Liver (tissue), 9 donors: ENCODE data around the gene TYMS. TPM values are rescaled to one million over a fixed set of nuclear protein-coding genes. Genes with fewer than 3 reads are reported as not detected.
A peak's percentile ranks its signal among the peaks of the same experiment; 100 is the strongest.

Experiments
- DNase-seq: peaks from one replicate; pipeline ENCODE4 v3.0.0-alpha.2; 2017; ENCODE audit warnings: low spot score
- H3K27ac ChIP-seq, 2 donors: one replicate each; pipeline ENCODE4 v1.7.0; 2013; ENCODE audit warnings: inconsistent platforms in 2 of 2, low read length in 2 of 2, control low read depth in 1 of 2, low read depth in 1 of 2, mild to moderate bottlenecking in 1 of 2
- H3K27me3 ChIP-seq, 4 donors: one replicate each; pipeline versions ENCODE4 v1.6.1 to v1.7.0; 2013; ENCODE audit warnings: low read length in 3 of 4, inconsistent platforms in 1 of 4, mild to moderate bottlenecking in 1 of 4, moderate library complexity in 1 of 4; ENCODE audit not compliant: control insufficient read depth in 4 of 4, insufficient read depth in 4 of 4
- H3K36me3 ChIP-seq, 4 donors: one replicate each; pipeline versions ENCODE4 v1.6.1 to v1.7.0; 2013; ENCODE audit warnings: low read length in 3 of 4, mild to moderate bottlenecking in 3 of 4, low read depth in 1 of 4, moderate library complexity in 1 of 4; ENCODE audit not compliant: control insufficient read depth in 4 of 4, insufficient read depth in 3 of 4
- H3K4me1 ChIP-seq, 4 donors: one replicate each; pipeline versions ENCODE4 v1.6.1 to v1.7.0; 2013; ENCODE audit warnings: low read length in 3 of 4, mild to moderate bottlenecking in 3 of 4, moderate library complexity in 1 of 4; ENCODE audit not compliant: control insufficient read depth in 4 of 4, insufficient read depth in 4 of 4
- H3K4me3 ChIP-seq, 3 donors: one replicate each; pipeline versions ENCODE4 v1.6.1 to v1.7.0; 2013; ENCODE audit warnings: low read length in 3 of 3, control low read depth in 1 of 3, low read depth in 1 of 3, mild to moderate bottlenecking in 1 of 3
- H3K9ac ChIP-seq, 2 donors: one replicate each; pipeline ENCODE4 v1.7.0; 2013; ENCODE audit warnings: low read length in 2 of 2, mild to moderate bottlenecking in 2 of 2, moderate library complexity in 2 of 2, control low read depth in 1 of 2, low read depth in 1 of 2
- H3K9me3 ChIP-seq, 4 donors: one replicate each; pipeline versions ENCODE4 v1.6.1 to v1.7.0; 2013; ENCODE audit warnings: low read length in 3 of 4; ENCODE audit not compliant: control insufficient read depth in 4 of 4
- EGR1 ChIP-seq, 2 donors: IDR thresholded peaks; 2 replicates each; pipeline ENCODE4 v1.6.1; 2016 to 2018; ENCODE audit warnings: antibody characterized with exemption in 2 of 2, low read depth in 2 of 2
- FOXA1 ChIP-seq: IDR thresholded peaks from 2 replicates; pipeline ENCODE4 v1.6.1; 2016; ENCODE audit warnings: antibody characterized with exemption
- FOXA2 ChIP-seq: IDR thresholded peaks from 2 replicates; pipeline ENCODE4 v1.6.1; 2016; ENCODE audit warnings: antibody characterized with exemption
- GABPA ChIP-seq, 2 donors: IDR thresholded peaks in 1 of 2; conservative IDR thresholded peaks in 1 of 2; 2 replicates each; pipeline ENCODE4 v1.6.1; 2016; ENCODE audit warnings: antibody characterized with exemption in 2 of 2, mild to moderate bottlenecking in 1 of 2, moderate library complexity in 1 of 2
- HNF4A ChIP-seq, 2 donors: conservative IDR thresholded peaks; 2 replicates each; pipeline ENCODE4 v1.6.1; 2016; ENCODE audit warnings: antibody characterized with exemption in 2 of 2, mild to moderate bottlenecking in 2 of 2
- HNF4G ChIP-seq: IDR thresholded peaks from 2 replicates; pipeline ENCODE4 v1.6.1; 2016; ENCODE audit warnings: antibody characterized with exemption
- JUND ChIP-seq, 2 donors: IDR thresholded peaks; 2 replicates each; pipeline ENCODE4 v1.6.1; 2016; ENCODE audit warnings: antibody characterized with exemption in 2 of 2
- NR2F2 ChIP-seq: IDR thresholded peaks from 2 replicates; pipeline ENCODE4 v1.6.1; 2016; ENCODE audit warnings: antibody characterized with exemption
- RAD21 ChIP-seq, 2 donors: IDR thresholded peaks; 2 replicates each; pipeline ENCODE4 v1.6.1; 2016; ENCODE audit warnings: antibody characterized with exemption in 2 of 2, mild to moderate bottlenecking in 2 of 2
- RXRA ChIP-seq, 2 donors: IDR thresholded peaks; 2 replicates each; pipeline ENCODE4 v1.6.1; 2017 to 2018; ENCODE audit warnings: antibody characterized with exemption in 2 of 2, mild to moderate bottlenecking in 1 of 2
- SP1 ChIP-seq: IDR thresholded peaks from 2 replicates; pipeline ENCODE4 v1.6.1; 2018; ENCODE audit warnings: antibody characterized with exemption, mild to moderate bottlenecking
- TAF1 ChIP-seq: conservative IDR thresholded peaks from 2 replicates; pipeline ENCODE4 v1.6.1; 2016; ENCODE audit warnings: antibody characterized with exemption, mild to moderate bottlenecking
- YY1 ChIP-seq: IDR thresholded peaks from 2 replicates; pipeline ENCODE4 v1.6.1; 2016; ENCODE audit warnings: antibody characterized with exemption, mild to moderate bottlenecking
- WGBS: extraction: QIAGEN DNeasy Blood & Tissue Kit; methylation state at CpG from one replicate; pipeline ENCODE4 v1.1.7; 2013; 5-methylcytosine and 5-hydroxymethylcytosine counted together
- polyA plus RNA-seq, 2 donors: library from polyadenylated mRNA; stranded (reverse) in 1 of 2; unstranded in 1 of 2; fragments of 200-250 nt in 1 of 2; fragments of >200 nt in 1 of 2; fragmentation: Nextera tagmentation in 1 of 2; extraction: Ambion mirVana in 1 of 2; gene quantifications; one replicate each; pipeline versions ENCODE4 v1.2.1 to v1.2.3, GENCODE V29; 2013 to 2015
- total RNA-seq, 2 donors: library from RNA; depleted of rRNA; stranded (reverse); fragments of >200 nt; gene quantifications; one replicate each; pipeline ENCODE4 v1.2.3, GENCODE V29; 2014
- TF ChIP-seq, protein P1 (sequence below): IDR thresholded peaks from 2 replicates; pipeline ENCODE4 v1.6.1; 2016; ENCODE audit warnings: antibody characterized with exemption
- TF ChIP-seq, protein P2 (sequence below): IDR thresholded peaks from 2 replicates; pipeline ENCODE4 v1.6.1; 2016; ENCODE audit warnings: antibody characterized with exemption, mild to moderate bottlenecking
- TF ChIP-seq, protein P3 (sequence below): IDR thresholded peaks from 2 replicates; pipeline ENCODE4 v1.6.1; 2016; ENCODE audit warnings: antibody characterized with exemption
- TF ChIP-seq, protein P4 (sequence below): IDR thresholded peaks from 2 replicates; pipeline ENCODE4 v1.6.1; 2016; ENCODE audit warnings: antibody characterized with exemption
- TF ChIP-seq, protein P5 (sequence below): fragments of 150-350 bp; IDR thresholded peaks from 2 replicates; pipeline ENCODE4 v1.5.1; 2017; ENCODE audit warnings: improper control_type of control experiment, low read depth, low read length; ENCODE audit not compliant: missing input control
- donor health status: healthy.
- donor health status: healthy.
- donor health status: healthy.
- donor health status: healthy.
- donor health status: healthy.

The TYMS gene
- total and polyA plus RNA-seq, 4 donors: 0.25 to 77.4 (median 5.3) TPM

DNA sequence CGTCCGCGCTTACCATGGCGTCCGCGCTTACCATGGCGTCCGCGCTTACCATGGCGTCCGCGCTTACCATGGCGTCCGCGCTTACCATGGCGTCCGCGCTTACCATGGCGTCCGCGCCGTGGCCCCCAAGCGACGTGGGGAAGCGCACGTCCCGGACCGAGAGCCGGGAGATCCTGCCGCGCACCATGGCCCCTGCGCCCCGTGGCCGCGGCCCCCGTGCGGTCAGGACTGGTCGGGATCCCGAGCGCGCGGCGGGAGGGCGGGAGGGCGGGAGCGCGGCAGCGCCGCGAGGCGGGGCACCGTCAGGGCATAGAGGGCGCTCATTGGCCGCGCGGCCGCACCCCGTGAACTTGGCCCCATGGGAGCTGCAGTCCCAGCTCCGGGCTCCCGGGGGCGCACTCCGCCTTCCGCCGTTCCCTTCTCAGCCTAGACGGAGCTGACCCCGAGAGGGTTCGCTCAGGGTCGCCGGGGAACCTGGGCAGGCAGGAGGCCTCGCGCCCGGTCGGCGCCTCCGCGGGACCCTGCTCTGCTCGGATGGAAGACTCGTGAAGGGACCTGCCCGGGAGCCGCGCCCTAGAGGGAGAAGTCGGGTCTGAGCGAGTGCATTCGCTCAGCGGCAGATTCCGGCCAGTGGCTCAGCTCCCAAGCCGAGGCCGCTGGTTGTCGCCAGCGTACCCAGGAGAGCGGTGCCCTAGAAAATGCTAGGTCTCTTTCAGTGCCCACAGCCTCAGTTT lies 55.1 kb downstream of the TYMS start, which contains the start of gene ENOSF1:
TSS of gene ENOSF1 (minus strand) at position 230 of the 734 bp plus-strand sequence. CDS start at position 187, 43 bp downstream.
- Histone ChIP-seq H3K9me3 (no peaks in the 10 kb centered on the region), H3K4me3 (peak within 1 kb of the TSS; percentile 79 to 85 (median 83)), H3K9ac (peak within 1 kb of the TSS; percentile 75 to 96), H3K27ac (peak within 1 kb of the TSS; percentile 93 to 99), H3K4me1 (peaks cover 0 to 13% (median 7%) of the 10 kb centered on the region in 4 donors), H3K27me3 (no peaks in the 10 kb centered on the region), H3K36me3 (peaks cover 0 to 5% (median 4%) of the 10 kb centered on the region in 4 donors)
- TF ChIP-seq SP1 (peak; percentile 37), FOXA1 (no peak), RAD21 (IDR thresholded peaks at IDR 0.05) (peak; percentile 69 to 75), RXRA (IDR thresholded peaks at IDR 0.05) (peak; percentile 64 to 86), HNF4A (conservative IDR thresholded peaks at IDR 0.05) (no peak), FOXA2 (no peak), HNF4G (no peak), EGR1 (IDR thresholded peaks at IDR 0.05; ENCODE audit: low read depth in 2 of 2) (no peak), TAF1 (no peak), NR2F2 (no peak), GABPA (IDR thresholded peaks at IDR 0.05 in 1 of 2, conservative IDR thresholded peaks at IDR 0.05 in 1 of 2) (no peak), JUND (IDR thresholded peaks at IDR 0.05) (no peak), YY1 (peak; percentile 94)
- TF ChIP-seq, protein P1, sequence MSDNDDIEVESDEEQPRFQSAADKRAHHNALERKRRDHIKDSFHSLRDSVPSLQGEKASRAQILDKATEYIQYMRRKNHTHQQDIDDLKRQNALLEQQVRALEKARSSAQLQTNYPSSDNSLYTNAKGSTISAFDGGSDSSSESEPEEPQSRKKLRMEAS: no peak
- TF ChIP-seq, protein P2, sequence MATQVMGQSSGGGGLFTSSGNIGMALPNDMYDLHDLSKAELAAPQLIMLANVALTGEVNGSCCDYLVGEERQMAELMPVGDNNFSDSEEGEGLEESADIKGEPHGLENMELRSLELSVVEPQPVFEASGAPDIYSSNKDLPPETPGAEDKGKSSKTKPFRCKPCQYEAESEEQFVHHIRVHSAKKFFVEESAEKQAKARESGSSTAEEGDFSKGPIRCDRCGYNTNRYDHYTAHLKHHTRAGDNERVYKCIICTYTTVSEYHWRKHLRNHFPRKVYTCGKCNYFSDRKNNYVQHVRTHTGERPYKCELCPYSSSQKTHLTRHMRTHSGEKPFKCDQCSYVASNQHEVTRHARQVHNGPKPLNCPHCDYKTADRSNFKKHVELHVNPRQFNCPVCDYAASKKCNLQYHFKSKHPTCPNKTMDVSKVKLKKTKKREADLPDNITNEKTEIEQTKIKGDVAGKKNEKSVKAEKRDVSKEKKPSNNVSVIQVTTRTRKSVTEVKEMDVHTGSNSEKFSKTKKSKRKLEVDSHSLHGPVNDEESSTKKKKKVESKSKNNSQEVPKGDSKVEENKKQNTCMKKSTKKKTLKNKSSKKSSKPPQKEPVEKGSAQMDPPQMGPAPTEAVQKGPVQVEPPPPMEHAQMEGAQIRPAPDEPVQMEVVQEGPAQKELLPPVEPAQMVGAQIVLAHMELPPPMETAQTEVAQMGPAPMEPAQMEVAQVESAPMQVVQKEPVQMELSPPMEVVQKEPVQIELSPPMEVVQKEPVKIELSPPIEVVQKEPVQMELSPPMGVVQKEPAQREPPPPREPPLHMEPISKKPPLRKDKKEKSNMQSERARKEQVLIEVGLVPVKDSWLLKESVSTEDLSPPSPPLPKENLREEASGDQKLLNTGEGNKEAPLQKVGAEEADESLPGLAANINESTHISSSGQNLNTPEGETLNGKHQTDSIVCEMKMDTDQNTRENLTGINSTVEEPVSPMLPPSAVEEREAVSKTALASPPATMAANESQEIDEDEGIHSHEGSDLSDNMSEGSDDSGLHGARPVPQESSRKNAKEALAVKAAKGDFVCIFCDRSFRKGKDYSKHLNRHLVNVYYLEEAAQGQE: peak; percentile 16
- TF ChIP-seq, protein P3, sequence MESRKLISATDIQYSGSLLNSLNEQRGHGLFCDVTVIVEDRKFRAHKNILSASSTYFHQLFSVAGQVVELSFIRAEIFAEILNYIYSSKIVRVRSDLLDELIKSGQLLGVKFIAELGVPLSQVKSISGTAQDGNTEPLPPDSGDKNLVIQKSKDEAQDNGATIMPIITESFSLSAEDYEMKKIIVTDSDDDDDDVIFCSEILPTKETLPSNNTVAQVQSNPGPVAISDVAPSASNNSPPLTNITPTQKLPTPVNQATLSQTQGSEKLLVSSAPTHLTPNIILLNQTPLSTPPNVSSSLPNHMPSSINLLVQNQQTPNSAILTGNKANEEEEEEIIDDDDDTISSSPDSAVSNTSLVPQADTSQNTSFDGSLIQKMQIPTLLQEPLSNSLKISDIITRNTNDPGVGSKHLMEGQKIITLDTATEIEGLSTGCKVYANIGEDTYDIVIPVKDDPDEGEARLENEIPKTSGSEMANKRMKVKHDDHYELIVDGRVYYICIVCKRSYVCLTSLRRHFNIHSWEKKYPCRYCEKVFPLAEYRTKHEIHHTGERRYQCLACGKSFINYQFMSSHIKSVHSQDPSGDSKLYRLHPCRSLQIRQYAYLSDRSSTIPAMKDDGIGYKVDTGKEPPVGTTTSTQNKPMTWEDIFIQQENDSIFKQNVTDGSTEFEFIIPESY: no peak
- TF ChIP-seq, protein P4, sequence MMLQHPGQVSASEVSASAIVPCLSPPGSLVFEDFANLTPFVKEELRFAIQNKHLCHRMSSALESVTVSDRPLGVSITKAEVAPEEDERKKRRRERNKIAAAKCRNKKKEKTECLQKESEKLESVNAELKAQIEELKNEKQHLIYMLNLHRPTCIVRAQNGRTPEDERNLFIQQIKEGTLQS: no peak
- TF ChIP-seq, protein P5, sequence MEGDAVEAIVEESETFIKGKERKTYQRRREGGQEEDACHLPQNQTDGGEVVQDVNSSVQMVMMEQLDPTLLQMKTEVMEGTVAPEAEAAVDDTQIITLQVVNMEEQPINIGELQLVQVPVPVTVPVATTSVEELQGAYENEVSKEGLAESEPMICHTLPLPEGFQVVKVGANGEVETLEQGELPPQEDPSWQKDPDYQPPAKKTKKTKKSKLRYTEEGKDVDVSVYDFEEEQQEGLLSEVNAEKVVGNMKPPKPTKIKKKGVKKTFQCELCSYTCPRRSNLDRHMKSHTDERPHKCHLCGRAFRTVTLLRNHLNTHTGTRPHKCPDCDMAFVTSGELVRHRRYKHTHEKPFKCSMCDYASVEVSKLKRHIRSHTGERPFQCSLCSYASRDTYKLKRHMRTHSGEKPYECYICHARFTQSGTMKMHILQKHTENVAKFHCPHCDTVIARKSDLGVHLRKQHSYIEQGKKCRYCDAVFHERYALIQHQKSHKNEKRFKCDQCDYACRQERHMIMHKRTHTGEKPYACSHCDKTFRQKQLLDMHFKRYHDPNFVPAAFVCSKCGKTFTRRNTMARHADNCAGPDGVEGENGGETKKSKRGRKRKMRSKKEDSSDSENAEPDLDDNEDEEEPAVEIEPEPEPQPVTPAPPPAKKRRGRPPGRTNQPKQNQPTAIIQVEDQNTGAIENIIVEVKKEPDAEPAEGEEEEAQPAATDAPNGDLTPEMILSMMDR: peak; percentile 84
- 6% methylated on average over 90 of the region's 91 CpGs for WGBS
- peak; percentile 95 for DNase-seq
